Keratinocyte (primary cell): ENCODE data around the gene MAGI3. TPM values are rescaled to one million over a fixed set of nuclear protein-coding genes. Genes with fewer than 3 reads are reported as not detected.

Experiments used
- DNase-seq: peaks from one replicate; pipeline ENCODE4 v3.0.0-alpha.2; 2011; ENCODE audit warnings: low read depth, missing footprints, low spot score
- FAIRE-seq: peaks from 2 replicates; lab custom pipeline; 2011; peaks lifted over from hg19 to GRCh38; lab: Jason Lieb, UNC
- H2AFZ ChIP-seq: 2 replicates; pipeline ENCODE4 v1.6.0; 2012; ENCODE audit warnings: low read length, control low read depth, inconsistent platforms; ENCODE audit not compliant: control insufficient read depth
- H3K27ac ChIP-seq: 2 replicates; pipeline ENCODE4 v1.5.1; 2011; ENCODE audit warnings: low read length; ENCODE audit not compliant: control insufficient read depth, insufficient read depth
- H3K27me3 ChIP-seq: 3 replicates; pipeline ENCODE4 v1.6.0; 2011; ENCODE audit warnings: low read length; ENCODE audit not compliant: control insufficient read depth, insufficient read depth; ENCODE audit errors: extremely low read depth
- H3K36me3 ChIP-seq, 2 experiments: 2 replicates in 1 of 2; 3 replicates in 1 of 2; pipeline ENCODE4 v1.5.1; 2011; ENCODE audit warnings: low read length in 2 of 2, mild to moderate bottlenecking in 1 of 2; ENCODE audit not compliant: control insufficient read depth in 2 of 2, insufficient read depth in 2 of 2; ENCODE audit errors: extremely low read depth in 1 of 2
- H3K4me1 ChIP-seq: 3 replicates; pipeline ENCODE4 v1.5.1; 2011; ENCODE audit warnings: low read length; ENCODE audit not compliant: control insufficient read depth, insufficient read depth; ENCODE audit errors: extremely low read depth
- H3K4me2 ChIP-seq: 3 replicates; pipeline ENCODE4 v1.6.0; 2011; ENCODE audit warnings: low read depth, low read length; ENCODE audit not compliant: control insufficient read depth, insufficient read depth; ENCODE audit errors: extremely low read depth
- H3K4me3 ChIP-seq, 3 experiments: fragments of 200-600 bp in 1 of 3; sonication (generic) in 1 of 3; 2 replicates in 2 of 3; 3 replicates in 1 of 3; pipeline ENCODE4 v1.5.1; 2011 to 2016; ENCODE audit warnings: low read length in 3 of 3, mild to moderate bottlenecking in 3 of 3, control low read depth in 2 of 3, inconsistent platforms in 1 of 3, low read depth in 1 of 3, mixed read lengths in 1 of 3, mixed run types in 1 of 3, moderate library complexity in 1 of 3; ENCODE audit not compliant: control insufficient read depth in 2 of 3, insufficient read depth in 2 of 3; ENCODE audit errors: extremely low read depth in 1 of 3
- H3K79me2 ChIP-seq: 2 replicates; pipeline ENCODE4 v1.6.0; 2012; ENCODE audit warnings: low read length; ENCODE audit not compliant: control insufficient read depth, insufficient read depth
- H3K9ac ChIP-seq: 3 replicates; pipeline ENCODE4 v1.6.0; 2011; ENCODE audit warnings: low read length; ENCODE audit not compliant: control insufficient read depth, insufficient read depth; ENCODE audit errors: extremely low read depth
- H3K9me1 ChIP-seq: 3 replicates; pipeline ENCODE4 v1.6.0; 2011; ENCODE audit warnings: low read length; ENCODE audit not compliant: control insufficient read depth, insufficient read depth; ENCODE audit errors: extremely low read depth
- H3K9me3 ChIP-seq: 2 replicates; pipeline ENCODE4 v1.5.1; 2012; ENCODE audit warnings: low read depth, low read length; ENCODE audit not compliant: control insufficient read depth
- H4K20me1 ChIP-seq: 3 replicates; pipeline ENCODE4 v1.6.0; 2011; ENCODE audit warnings: low read length; ENCODE audit not compliant: control insufficient read depth, insufficient read depth; ENCODE audit errors: extremely low read depth
- CTCF ChIP-seq, 3 experiments: IDR thresholded peaks in 1 of 3; conservative IDR thresholded peaks in 1 of 3; optimal IDR thresholded peaks in 1 of 3; 2 replicates in 2 of 3; 3 replicates in 1 of 3; pipeline versions ENCODE3 to v1.5.1; 2011; ENCODE audit warnings: low read length in 3 of 3, mild to moderate bottlenecking in 3 of 3, moderate library complexity in 2 of 3, control low read depth in 1 of 3, inconsistent platforms in 1 of 3; ENCODE audit not compliant: insufficient read depth in 2 of 3; ENCODE audit errors: extremely low read depth in 1 of 3
- EZH2 ChIP-seq: IDR thresholded peaks from one replicate; pipeline ENCODE4 v1.6.1; 2012; ENCODE audit warnings: inconsistent platforms, mild to moderate bottlenecking, low read length, moderate library complexity
- dilution Hi-C: fragments of 300-500 bp; cut with MboI; formaldehyde crosslinking; loops from one replicate; pipeline ENCODE4 v1.7.0; 2020; ENCODE audit warnings: low sequenced_read_pairs; ENCODE audit not compliant: extremely low pct_ligation_motif_present
- polyA plus RNA-seq, 5 experiments: library from polyadenylated mRNA; depleted of rRNA in 3 of 5; stranded (reverse) in 3 of 5; stranded (forward) in 1 of 5; unstranded in 1 of 5; fragments of >200 nt; gene quantifications; 1 replicate in 1 of 5; 2 replicates in 3 of 5; 3 replicates in 1 of 5; pipeline versions ENCODE4 v1.2.1 to v1.2.3, GENCODE V29; 2011 to 2012; ENCODE audit warnings: missing spikeins in 2 of 5, low read depth in 1 of 5, low replicate concordance in 1 of 5

The MAGI3 gene
- polyA plus RNA-seq, 1 donor (not counting 4 experiments of a cell fraction or from before 2014, with no cell fraction given), result 3.2 TPM

- H3K36me3 ChIP-seq, result no peaks in the 10 kb centered on the region
- peaks cover 4% of the 10 kb centered on the region for H3K4me1 ChIP-seq
- H3K79me2 ChIP-seq, result peaks cover 6% of the 10 kb centered on the region
- TF ChIP-seq CTCF (optimal IDR thresholded peaks at IDR 0.05 in 1 of 3, IDR thresholded peaks at IDR 0.05 in 1 of 3, conservative IDR thresholded peaks at IDR 0.05 in 1 of 3; ENCODE audit: extremely low read depth in 1 of 3, insufficient read depth in 2 of 3, low read length in 3 of 3), result no peak
- no peak for TF ChIP-seq EZH2
- H3K4me3 ChIP-seq, result no peak overlapping the region
- no peaks in the 10 kb centered on the region for H3K9me1 ChIP-seq
- H2AFZ ChIP-seq, result no peak overlapping the region
- DNase-seq, result no peak
- no peak for FAIRE-seq
- dilution Hi-C loops, result no loop called here
- no peaks in the 10 kb centered on the region for H3K27me3 ChIP-seq
- H3K27ac ChIP-seq, result no peak overlapping the region
- H3K4me2 ChIP-seq, result no peak overlapping the region
- no peak overlapping the region for H3K9ac ChIP-seq
- H4K20me1 ChIP-seq, result no peaks in the 10 kb centered on the region
- H3K9me3 ChIP-seq, result no peaks in the 10 kb centered on the region
These were observed 11.4 kb downstream of the MAGI3 start for GRCh38 chr1:113401728-113402127.

- Histone ChIP-seq H3K27me3 (no peaks in the 10 kb centered on the region), H2AFZ (no peak overlapping the region), H3K4me2 (no peak overlapping the region), H3K9me3 (no peaks in the 10 kb centered on the region), H3K4me1 (no peaks in the 10 kb centered on the region), H3K4me3 (no peak overlapping the region), H3K79me2 (no peaks in the 10 kb centered on the region), H3K9me1 (no peaks in the 10 kb centered on the region), H3K27ac (no peak overlapping the region), H3K9ac (no peak overlapping the region), H4K20me1 (no peaks in the 10 kb centered on the region), H3K36me3 (no peaks in the 10 kb centered on the region)
- FAIRE-seq, result no peak
- dilution Hi-C loops, result no loop called here
- no peak for DNase-seq
- TF ChIP-seq CTCF (optimal IDR thresholded peaks at IDR 0.05 in 1 of 3, IDR thresholded peaks at IDR 0.05 in 1 of 3, conservative IDR thresholded peaks at IDR 0.05 in 1 of 3; ENCODE audit: extremely low read depth in 1 of 3, insufficient read depth in 2 of 3, low read length in 3 of 3), result no peak
- TF ChIP-seq EZH2, result no peak
These were observed 12.8 kb downstream of the MAGI3 start for GRCh38 chr1:113403065-113403464.
